HG03342 (cell line): ENCODE results near the gene LGMN.

ENCODE experiments used
- ATAC-seq: cut with Tn5 transposase; IDR thresholded peaks from one replicate; pipeline ENCODE4 v1.9.1; 2021; ENCODE audit warnings: mild to moderate bottlenecking, moderate library complexity; ENCODE audit not compliant: unreplicated experiment

LGMN gene

DNA sequence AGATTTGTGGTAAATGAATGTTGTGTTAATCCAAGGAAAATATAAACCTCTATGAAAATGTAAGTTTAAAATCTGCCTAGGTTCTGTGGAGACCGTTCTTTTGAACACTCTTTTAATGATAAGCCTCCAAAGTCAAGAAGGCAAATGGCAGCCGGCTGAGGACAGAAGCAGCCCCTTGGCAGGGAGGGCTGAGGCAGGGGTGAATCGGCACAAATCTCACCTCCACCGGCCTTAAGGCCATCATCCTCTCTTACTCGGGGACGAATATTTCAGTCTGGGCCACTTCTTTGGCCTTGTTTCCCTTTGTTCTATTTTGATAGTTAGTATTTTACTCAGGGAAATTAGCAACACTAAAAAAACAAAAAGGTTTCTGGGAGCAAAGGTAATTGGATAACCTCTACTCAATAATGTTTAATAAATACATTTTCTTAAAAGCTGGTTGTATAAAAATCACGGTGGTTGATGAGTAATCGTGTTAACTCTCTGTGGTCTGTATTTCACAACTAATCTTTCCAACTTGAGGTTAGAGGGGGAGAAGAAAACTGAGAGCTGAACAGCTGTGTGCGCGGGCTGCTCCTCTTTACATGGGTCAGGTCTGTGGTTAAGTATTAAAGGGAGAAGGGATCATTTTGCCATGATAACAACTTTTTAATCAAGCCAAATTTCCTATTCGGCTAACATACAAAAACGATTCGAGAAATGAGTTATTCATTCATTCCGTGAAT lies 18.6 kb downstream of the LGMN start:
- ATAC-seq = peak; percentile 75

DNA sequence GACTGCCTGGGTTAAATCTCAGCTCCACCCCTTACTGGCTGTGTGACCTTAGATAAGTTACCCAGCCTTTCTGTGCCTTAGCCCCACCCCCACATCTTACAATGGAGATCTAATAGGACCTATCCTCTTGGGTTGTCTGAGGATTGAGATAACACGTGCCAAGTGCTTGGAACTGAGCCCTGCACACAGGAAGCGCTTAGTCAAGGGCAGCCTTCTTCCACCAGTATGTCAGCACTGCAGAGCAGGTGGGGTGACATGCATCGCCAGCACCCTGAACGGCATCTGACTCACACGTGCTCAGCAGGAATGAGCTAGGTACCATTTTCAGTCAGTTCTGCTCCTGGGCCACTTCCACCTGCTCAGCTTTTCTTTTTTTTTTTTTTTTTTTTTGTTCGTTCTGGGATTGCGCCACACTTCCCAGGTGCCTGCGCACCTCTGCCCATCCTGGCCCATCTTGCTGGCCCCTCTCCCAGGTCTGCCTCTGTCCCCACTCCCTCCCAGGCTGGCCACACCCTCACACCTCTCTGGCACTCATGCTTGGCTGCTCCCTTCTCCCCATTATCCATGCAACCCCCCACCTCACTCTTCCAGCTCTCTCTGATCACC lies 19.6 kb downstream of the LGMN start:
- ATAC-seq = peak; percentile 50

DNA sequence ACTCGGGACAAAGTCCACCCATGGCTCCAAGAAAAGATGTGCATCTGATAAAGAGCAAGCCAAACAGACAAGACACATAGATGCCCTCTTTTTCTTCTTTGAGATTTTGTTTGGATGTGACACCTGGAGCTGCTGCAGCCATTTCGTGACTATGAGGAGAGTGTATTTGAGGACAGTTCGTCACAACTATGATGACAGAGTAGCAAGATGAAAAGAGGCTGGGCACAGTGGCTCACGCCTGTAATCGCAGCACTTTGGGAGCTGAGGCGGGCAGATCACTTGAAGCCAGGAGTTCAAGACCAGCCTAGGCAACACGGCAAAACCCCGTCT lies 21.5 kb downstream of the LGMN start:
- ATAC-seq = no peak

GRCh38 chr14:92726135-92726932 lies 22.1 kb downstream of the LGMN start:
- no peak for ATAC-seq

GRCh38 chr14:92724516-92725340 lies 23.7 kb downstream of the LGMN start:
- ATAC-seq = no peak

DNA sequence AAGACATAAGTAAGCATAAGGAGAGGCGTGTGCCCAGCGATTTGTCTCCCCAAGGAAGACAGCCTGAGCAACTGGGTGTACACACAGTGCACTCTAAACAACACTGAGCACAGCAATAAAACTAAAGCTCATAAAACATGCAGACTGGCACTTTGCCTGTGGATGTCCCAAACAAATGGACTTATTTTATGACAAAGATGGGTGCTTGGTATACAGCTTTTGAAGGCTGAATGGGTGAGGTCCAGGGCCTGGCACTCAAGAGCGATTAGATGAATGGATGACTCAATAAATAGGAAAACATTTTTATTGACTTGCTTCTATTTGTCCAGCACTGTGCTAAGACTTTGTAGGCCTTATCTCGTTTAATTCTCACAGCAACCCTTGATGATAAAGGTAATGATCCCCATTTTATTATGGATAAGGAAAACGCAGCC lies 28.5 kb downstream of the LGMN start:
- no peak for ATAC-seq

- no peak for ATAC-seq
Observed at GRCh38 chr14:92719421-92719820, 29.0 kb downstream of the LGMN start.

GRCh38 chr14:92718664-92719063 lies 29.8 kb downstream of the LGMN start:
- ATAC-seq = no peak

GRCh38 chr14:92717571-92718042 lies 30.8 kb downstream of the LGMN start:
- ATAC-seq = no peak

- ATAC-seq = no peak
Observed at GRCh38 chr14:92716131-92716530, 32.3 kb downstream of the LGMN start.

GRCh38 chr14:92714739-92715307 lies 33.6 kb downstream of the LGMN start:
- peak; percentile 63 for ATAC-seq

GRCh38 chr14:92712654-92713051 lies 35.8 kb downstream of the LGMN start:
- no peak for ATAC-seq

- ATAC-seq = no peak
Observed at GRCh38 chr14:92711976-92712653, 36.3 kb downstream of the LGMN start.

DNA sequence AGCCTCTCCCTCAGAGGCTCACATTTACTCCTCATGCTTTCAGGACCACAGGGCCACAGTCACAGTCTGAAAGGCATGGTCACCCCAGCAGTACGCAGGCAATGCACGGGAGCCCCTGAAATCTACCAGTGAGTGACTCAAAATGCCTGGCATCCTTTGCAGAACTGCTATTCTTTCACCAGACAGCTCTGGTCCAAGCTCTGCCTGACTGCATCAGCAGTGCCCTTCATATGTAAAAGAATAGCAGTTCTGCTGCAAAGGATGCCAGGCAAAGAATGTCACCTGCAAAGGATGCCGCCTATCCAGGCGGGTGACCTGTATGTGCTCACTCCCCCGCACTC lies 38.5 kb downstream of the LGMN start:
- no peak for ATAC-seq

GRCh38 chr14:92709340-92710000 lies 39.0 kb downstream of the LGMN start:
- ATAC-seq = no peak

GRCh38 chr14:92706386-92706785 lies 42.0 kb downstream of the LGMN start:
- ATAC-seq = no peak

DNA sequence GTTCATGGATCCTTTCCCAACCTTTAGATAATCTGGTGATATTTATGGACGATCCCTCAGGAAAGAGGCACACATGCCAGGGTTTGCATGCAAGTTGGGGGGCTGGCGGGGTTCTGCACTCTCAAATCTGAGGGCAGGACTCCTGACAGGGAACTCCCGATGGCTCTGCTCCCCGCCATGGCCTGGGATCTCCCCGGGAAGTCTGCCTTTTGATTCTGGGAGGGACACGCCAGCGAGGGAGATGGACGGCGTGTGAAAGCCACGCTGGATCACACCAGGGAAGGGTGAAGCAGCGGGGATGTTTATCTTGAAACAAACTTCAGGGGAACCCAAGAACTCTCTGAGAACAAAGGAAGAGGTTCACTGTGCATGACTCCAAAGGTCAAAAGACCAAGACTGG lies 43.6 kb downstream of the LGMN start:
- ATAC-seq = no peak

- ATAC-seq = peak; percentile 94
Observed at GRCh38 chr14:92704036-92704804, 44.2 kb downstream of the LGMN start.

- ATAC-seq = no peak
Observed at GRCh38 chr14:92703516-92703915, 44.9 kb downstream of the LGMN start.
